Neural cell (in vitro differentiated cells): Measurements from ENCODE around the gene VGF.

Source experiments
- EP300 ChIP-seq: fragments of 450-650 bp; conservative IDR thresholded peaks from 2 replicates; pipeline ENCODE4 v1.6.1; 2014; ENCODE audit warnings: antibody characterized with exemption, mild to moderate bottlenecking, moderate library complexity; ENCODE audit not compliant: poor library complexity, severe bottlenecking
- EZH2 ChIP-seq: fragments of 200-600, 300-800 bp; shearing (Covaris generic), sonication (generic); IDR thresholded peaks from 2 replicates; pipeline ENCODE4 v1.6.1; 2014; ENCODE audit warnings: antibody characterized with exemption, low read length, borderline replicate concordance, mild to moderate bottlenecking; ENCODE audit not compliant: insufficient read depth, poor library complexity, severe bottlenecking
- POLR2AphosphoS5 ChIP-seq: IDR thresholded peaks from 2 replicates; pipeline ENCODE4 v1.6.1; 2012
- SMC3 ChIP-seq: fragments of 450-650 bp; conservative IDR thresholded peaks from 2 replicates; pipeline ENCODE4 v1.6.1; 2014; ENCODE audit warnings: antibody characterized with exemption, mild to moderate bottlenecking, moderate library complexity; ENCODE audit not compliant: poor library complexity
- TF ChIP-seq, protein P1 (sequence below): fragments of 450-650 bp; IDR thresholded peaks from 2 replicates; pipeline ENCODE4 v1.5.1; 2014; ENCODE audit warnings: antibody characterized with exemption, mild to moderate bottlenecking, moderate library complexity; ENCODE audit not compliant: poor library complexity, severe bottlenecking

DNA sequence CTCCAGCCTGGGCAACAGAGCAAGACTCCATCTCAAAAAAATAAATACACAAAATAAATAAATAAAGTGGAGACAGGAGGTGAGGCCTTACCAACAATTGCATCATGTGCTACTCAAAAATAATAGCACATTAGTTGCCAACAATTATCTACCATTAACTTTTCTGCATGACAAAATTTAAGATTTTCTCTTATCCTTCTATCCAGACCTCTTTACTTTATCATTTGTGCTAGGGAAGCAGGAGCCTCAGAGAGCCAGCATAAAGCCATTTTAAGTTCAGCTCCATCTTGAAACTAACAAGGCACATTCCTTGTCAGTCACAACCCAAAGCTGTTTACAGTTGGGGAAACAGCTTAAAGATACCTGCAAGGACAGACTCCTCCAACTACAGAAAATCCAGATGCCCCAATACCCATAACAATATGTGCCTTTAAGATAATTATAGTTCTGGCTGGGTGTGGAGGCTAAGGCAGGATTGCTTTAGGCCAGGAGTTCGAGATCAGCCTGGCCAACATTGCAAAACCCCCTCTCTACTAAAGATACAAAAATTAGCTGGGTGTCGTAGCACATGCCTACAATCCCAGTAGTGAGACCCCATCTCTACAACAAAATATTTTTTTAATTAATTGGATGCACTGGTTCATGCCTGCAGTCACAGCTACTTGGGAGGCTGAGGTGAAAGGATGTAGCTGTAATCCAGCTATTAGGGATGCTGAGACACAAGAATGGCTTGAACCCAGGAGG lies 13.3 kb downstream of the VGF start:
- TF ChIP-seq, protein P1, sequence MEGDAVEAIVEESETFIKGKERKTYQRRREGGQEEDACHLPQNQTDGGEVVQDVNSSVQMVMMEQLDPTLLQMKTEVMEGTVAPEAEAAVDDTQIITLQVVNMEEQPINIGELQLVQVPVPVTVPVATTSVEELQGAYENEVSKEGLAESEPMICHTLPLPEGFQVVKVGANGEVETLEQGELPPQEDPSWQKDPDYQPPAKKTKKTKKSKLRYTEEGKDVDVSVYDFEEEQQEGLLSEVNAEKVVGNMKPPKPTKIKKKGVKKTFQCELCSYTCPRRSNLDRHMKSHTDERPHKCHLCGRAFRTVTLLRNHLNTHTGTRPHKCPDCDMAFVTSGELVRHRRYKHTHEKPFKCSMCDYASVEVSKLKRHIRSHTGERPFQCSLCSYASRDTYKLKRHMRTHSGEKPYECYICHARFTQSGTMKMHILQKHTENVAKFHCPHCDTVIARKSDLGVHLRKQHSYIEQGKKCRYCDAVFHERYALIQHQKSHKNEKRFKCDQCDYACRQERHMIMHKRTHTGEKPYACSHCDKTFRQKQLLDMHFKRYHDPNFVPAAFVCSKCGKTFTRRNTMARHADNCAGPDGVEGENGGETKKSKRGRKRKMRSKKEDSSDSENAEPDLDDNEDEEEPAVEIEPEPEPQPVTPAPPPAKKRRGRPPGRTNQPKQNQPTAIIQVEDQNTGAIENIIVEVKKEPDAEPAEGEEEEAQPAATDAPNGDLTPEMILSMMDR = no peak
- TF ChIP-seq POLR2AphosphoS5 (no peak), EP300 (no peak), SMC3 (no peak), EZH2 (no peak)
